ENCODE data around the gene FRMD7.

DNA sequence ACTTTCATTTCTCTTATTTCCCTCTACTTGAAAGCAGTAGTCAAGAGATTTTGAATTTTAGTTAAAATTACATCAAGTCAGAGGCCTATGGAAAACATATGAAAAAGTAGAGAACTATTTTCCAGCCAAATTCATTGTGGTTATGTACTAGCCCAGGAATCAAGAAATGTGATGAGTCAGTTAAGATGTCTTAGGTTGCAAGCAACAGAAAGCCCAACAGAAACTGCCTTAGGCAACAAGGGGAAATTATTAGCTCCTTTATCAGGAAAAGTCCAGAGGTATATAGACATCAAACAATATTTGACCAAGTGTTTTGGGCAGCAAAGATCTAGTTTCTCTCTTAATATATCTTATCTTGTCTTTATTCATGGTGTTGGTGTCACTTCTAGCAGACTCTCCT lies 37.8 kb upstream of the FRMD7 start:
- TF ChIP-seq POLR2A (IDR thresholded peaks at IDR 0.05; ENCODE audit: low read depth), result no peak
- TF ChIP-seq POLR2AphosphoS5 (IDR thresholded peaks at IDR 0.05), result no peak
